ENCODE measurements around the gene TSPAN4. TPM values are rescaled to one million over a fixed set of nuclear protein-coding genes. Genes with fewer than 3 reads are reported as not detected.

The TSPAN4 gene
- polyA plus RNA-seq, 3 donors: 76.0 to 92.3 (median 85.2) TPM

- DNase-seq: no peak
Measured at GRCh38 chr11:802018-802617, 40.5 kb upstream of the TSPAN4 start.

- no peak for DNase-seq
Measured at GRCh38 chr11:802693-803466, 39.8 kb upstream of the TSPAN4 start.

GRCh38 chr11:803467-803742 is 39.2 kb upstream of the TSPAN4 start:
- DNase-seq: no peak

GRCh38 chr11:803770-804598 is 38.7 kb upstream of the TSPAN4 start:
- no peak for DNase-seq

GRCh38 chr11:804599-804964 is 38.1 kb upstream of the TSPAN4 start:
- no peak for DNase-seq

- DNase-seq: no peak
Measured at GRCh38 chr11:808427-809286, 34.0 kb upstream of the TSPAN4 start.

GRCh38 chr11:809287-810039 is 33.2 kb upstream of the TSPAN4 start, which contains the start of gene RPLP2:
RPLP2 (plus strand) TSS chr11:809967; CDS start chr11:810235, 268 bp downstream.
- peak; percentile 97 for DNase-seq

GRCh38 chr11:810040-810567 is 32.5 kb upstream of the TSPAN4 start:
- no peak for DNase-seq

- no peak for DNase-seq
Measured at GRCh38 chr11:811446-812245, 31.0 kb upstream of the TSPAN4 start.

GRCh38 chr11:812390-812789 is 30.3 kb upstream of the TSPAN4 start:
- no peak for DNase-seq

- no peak for DNase-seq
Measured at GRCh38 chr11:813072-813455, 29.6 kb upstream of the TSPAN4 start.

GRCh38 chr11:813456-814096 is 29.1 kb upstream of the TSPAN4 start:
- no peak for DNase-seq

GRCh38 chr11:815675-816432 is 26.8 kb upstream of the TSPAN4 start:
- no peak for DNase-seq

- no peak for DNase-seq
Measured at GRCh38 chr11:816433-816779, 26.2 kb upstream of the TSPAN4 start.

GRCh38 chr11:818396-819128 is 24.1 kb upstream of the TSPAN4 start, which contains the start of gene PNPLA2:
PNPLA2 (plus strand) TSS chr11:818914; CDS start chr11:819719, 805 bp downstream.
- no peak for DNase-seq

GRCh38 chr11:819129-819931 is 23.3 kb upstream of the TSPAN4 start:
- DNase-seq: peak; percentile 88
